GM10266 (cell line): ENCODE measurements around the gene TIMM17B.
"Not testable (repeated sequence)": the region's sequence is repeated elsewhere in the genome, so short reads cannot be mapped to it uniquely, and the experiment has no call there.

Experiments
- DNase-seq: peaks from one replicate; pipeline ENCODE4 v3.0.0; 2012; ENCODE audit errors: extremely low spot score
- TF ChIP-seq, protein P1 (sequence below): IDR thresholded peaks from 2 replicates; pipeline ENCODE4 v1.5.1; 2012; ENCODE audit warnings: mild to moderate bottlenecking, low read depth; ENCODE audit not compliant: control insufficient read depth, insufficient read depth; ENCODE audit errors: missing control alignments

TIMM17B gene

DNA sequence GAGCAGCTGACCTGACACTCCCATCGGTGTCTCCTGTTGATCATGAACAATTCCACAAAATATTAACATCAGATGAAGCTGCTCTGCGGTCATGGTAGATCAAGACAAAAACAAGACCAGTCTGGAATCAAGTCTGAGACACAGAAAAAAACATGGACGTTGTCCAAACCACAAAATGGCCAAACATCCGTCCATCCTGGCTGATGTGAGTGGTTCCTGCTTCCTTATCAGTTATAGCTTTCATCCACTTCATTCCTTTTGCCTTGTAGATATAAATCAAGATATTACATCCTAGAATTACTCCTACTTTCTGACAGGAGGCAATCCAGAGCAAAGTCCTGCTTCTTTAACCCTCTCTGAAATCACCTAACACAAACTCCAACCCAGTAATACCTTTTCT, 33.4 kb downstream of the TIMM17B start:
- DNase-seq: no peak
- TF ChIP-seq, protein P1, sequence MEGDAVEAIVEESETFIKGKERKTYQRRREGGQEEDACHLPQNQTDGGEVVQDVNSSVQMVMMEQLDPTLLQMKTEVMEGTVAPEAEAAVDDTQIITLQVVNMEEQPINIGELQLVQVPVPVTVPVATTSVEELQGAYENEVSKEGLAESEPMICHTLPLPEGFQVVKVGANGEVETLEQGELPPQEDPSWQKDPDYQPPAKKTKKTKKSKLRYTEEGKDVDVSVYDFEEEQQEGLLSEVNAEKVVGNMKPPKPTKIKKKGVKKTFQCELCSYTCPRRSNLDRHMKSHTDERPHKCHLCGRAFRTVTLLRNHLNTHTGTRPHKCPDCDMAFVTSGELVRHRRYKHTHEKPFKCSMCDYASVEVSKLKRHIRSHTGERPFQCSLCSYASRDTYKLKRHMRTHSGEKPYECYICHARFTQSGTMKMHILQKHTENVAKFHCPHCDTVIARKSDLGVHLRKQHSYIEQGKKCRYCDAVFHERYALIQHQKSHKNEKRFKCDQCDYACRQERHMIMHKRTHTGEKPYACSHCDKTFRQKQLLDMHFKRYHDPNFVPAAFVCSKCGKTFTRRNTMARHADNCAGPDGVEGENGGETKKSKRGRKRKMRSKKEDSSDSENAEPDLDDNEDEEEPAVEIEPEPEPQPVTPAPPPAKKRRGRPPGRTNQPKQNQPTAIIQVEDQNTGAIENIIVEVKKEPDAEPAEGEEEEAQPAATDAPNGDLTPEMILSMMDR: no peak

GRCh38 chrX:48854898-48855297, 42.7 kb downstream of the TIMM17B start:
- DNase-seq: no peak
- TF ChIP-seq, protein P1: no peak

- DNase-seq: not testable (repeated sequence)
Measured at GRCh38 chrX:48854121-48854804, 43.3 kb downstream of the TIMM17B start.

GRCh38 chrX:48853494-48853893, 44.1 kb downstream of the TIMM17B start:
- not testable (repeated sequence) for DNase-seq

- TF ChIP-seq, protein P1: no peak
Measured at GRCh38 chrX:48852857-48853256, 44.7 kb downstream of the TIMM17B start.

GRCh38 chrX:48848847-48849246, 48.7 kb downstream of the TIMM17B start:
- DNase-seq: no peak

More at GRCh38 chrX:48852857-48853256, 44.7 kb downstream of the TIMM17B start:
- no peak for DNase-seq

More at GRCh38 chrX:48848847-48849246, 48.7 kb downstream of the TIMM17B start:
- TF ChIP-seq, protein P1: no peak
